PFSK-1 (cell line): ENCODE measurements around the gene SOCS6.

ENCODE experiments used
- POLR2AphosphoS5 ChIP-seq: IDR thresholded peaks from 2 replicates; pipeline ENCODE4 v1.6.1; 2012; ENCODE audit warnings: low read depth, mild to moderate bottlenecking, control low read depth, low read length, moderate library complexity
- REST ChIP-seq, 2 experiments: IDR thresholded peaks; 2 replicates each; pipeline versions ENCODE4 v1.6.1 to v1.8.0; 2011 to 2012; ENCODE audit warnings: low read depth in 2 of 2, low read length in 2 of 2, control low read depth in 1 of 2, inconsistent platforms in 1 of 2, mild to moderate bottlenecking in 1 of 2, moderate library complexity in 1 of 2; ENCODE audit not compliant: insufficient read depth in 1 of 2
- SIN3A ChIP-seq: IDR thresholded peaks from 2 replicates; pipeline ENCODE4 v1.6.1; 2012; ENCODE audit warnings: mild to moderate bottlenecking, low read length, moderate library complexity, borderline replicate concordance; ENCODE audit not compliant: insufficient read depth
- TAF1 ChIP-seq: IDR thresholded peaks from 2 replicates; pipeline ENCODE4 v1.6.1; 2012; ENCODE audit warnings: low read length, control low read depth, borderline replicate concordance; ENCODE audit not compliant: insufficient read depth

- TF ChIP-seq TAF1 (no peak), SIN3A (no peak), REST (IDR thresholded peaks at IDR 0.05; ENCODE audit: insufficient read depth in 1 of 2, low read depth in 2 of 2, low read length in 2 of 2) (no peak), POLR2AphosphoS5 (no peak)
Measured at GRCh38 chr18:70256184-70256583, 32.7 kb upstream of the SOCS6 start.
